A673 (cell line): ENCODE data around the gene DEFB118. TPM values are rescaled to one million over a fixed set of nuclear protein-coding genes. Genes with fewer than 3 reads are reported as not detected.
"Not testable (repeated sequence)": the region's sequence is repeated elsewhere in the genome, so short reads cannot be mapped to it uniquely, and the experiment has no call there.

ENCODE experiments used
- BruUV-seq: library from RNA; stranded (reverse); fragments of 400-500 nt; replicated peaks from 2 replicates; lab custom pipeline; 2021; lab: Mats Ljungman, UMichigan
- CTCF ChIA-PET: fragments of 300-600 bp; sonication (Branson Sonifier 250); formaldehyde crosslinking; loops from one replicate; lab custom pipeline; 2022; ENCODE audit warnings: antibody characterized with exemption; lab: Charles Lee
- POLR2A ChIA-PET: fragments of 300-600 bp; sonication (Branson Sonifier 250); formaldehyde crosslinking; loops from one replicate; lab custom pipeline; 2022; ENCODE audit warnings: antibody characterized with exemption; ENCODE audit not compliant: low non-redundant PET; lab: Charles Lee
- DNase-seq: peaks from one replicate; pipeline ENCODE4 v3.0.0-alpha.2; 2015; ENCODE audit warnings: low spot score
- H3K27ac ChIP-seq: fragments of 200-600 bp; sonication (generic); 2 replicates; pipeline ENCODE4 v1.5.1; 2016; ENCODE audit warnings: mixed run types, low read depth, mild to moderate bottlenecking, mixed read lengths, antibody characterized with exemption, low read length; ENCODE audit not compliant: poor library complexity, severe bottlenecking
- H3K27me3 ChIP-seq: fragments of 200-600 bp; sonication (generic); replicated peaks from 2 replicates; pipeline ENCODE4 v1.6.1; 2017; ENCODE audit warnings: mixed run types, low read depth, mild to moderate bottlenecking, mixed read lengths, antibody characterized with exemption, low read length; ENCODE audit not compliant: insufficient read depth, poor library complexity
- H3K36me3 ChIP-seq: fragments of 200-600 bp; sonication (generic); 2 replicates; pipeline ENCODE4 v1.6.1; 2016; ENCODE audit warnings: mixed run types, mild to moderate bottlenecking, mixed read lengths, antibody characterized with exemption, low read length; ENCODE audit not compliant: insufficient read depth, poor library complexity, severe bottlenecking
- H3K4me1 ChIP-seq: fragments of 200-600 bp; sonication (generic); 2 replicates; pipeline ENCODE4 v1.6.1; 2017; ENCODE audit warnings: mixed run types, mild to moderate bottlenecking, mixed read lengths, antibody characterized with exemption, low read length; ENCODE audit not compliant: insufficient read depth, poor library complexity, severe bottlenecking
- H3K4me3 ChIP-seq: fragments of 200-600 bp; sonication (generic); 2 replicates; pipeline ENCODE4 v1.5.1; 2016; ENCODE audit warnings: low read depth, mixed run types, mild to moderate bottlenecking, mixed read lengths, low read length; ENCODE audit not compliant: poor library complexity, severe bottlenecking
- H3K9me3 ChIP-seq: fragments of 200-600 bp; sonication (generic); 2 replicates; pipeline ENCODE4 v1.6.1; 2016; ENCODE audit warnings: mixed run types, low read depth, mild to moderate bottlenecking, mixed read lengths, antibody characterized with exemption, low read length; ENCODE audit not compliant: poor library complexity, severe bottlenecking
- CTCF ChIP-seq: fragments of 300-800, 200-600 bp; sonication (generic); conservative IDR thresholded peaks from 2 replicates; pipeline ENCODE4 v1.5.1; 2017; ENCODE audit warnings: low read depth, mild to moderate bottlenecking, antibody characterized with exemption, low read length, moderate library complexity, mixed read lengths
- EZH2 ChIP-seq: fragments of 200-600 bp; sonication (generic); IDR thresholded peaks from 2 replicates; pipeline ENCODE4 v1.6.1; 2017; ENCODE audit warnings: borderline replicate concordance, low read depth, mild to moderate bottlenecking, mixed read lengths, antibody characterized with exemption, low read length; ENCODE audit not compliant: poor library complexity, severe bottlenecking
- intact Hi-C: fragments of 100-400 bp; cut with micrococcal nuclease; formaldehyde crosslinking; loops from one replicate; pipeline ENCODE4 v1.10.0; 2022; ENCODE audit not compliant: unreplicated experiment
- total RNA-seq: library from RNA; stranded (reverse); gene quantifications from 2 replicates; pipeline ENCODE4 v1.2.3, GENCODE V29; 2021

Gene DEFB118
- total RNA-seq, 1 experiment from 2014 or later = not detected

GRCh38 chr20:31341470-31341869 lies 26.9 kb upstream of the DEFB118 start:
- Histone ChIP-seq H3K4me1 (no peaks in the 10 kb centered on the region), H3K27me3 (peaks cover 15% of the 10 kb centered on the region), H3K27ac (no peak overlapping the region), H3K9me3 (no peaks in the 10 kb centered on the region), H3K36me3 (no peaks in the 10 kb centered on the region), H3K4me3 (no peak overlapping the region)
- TF ChIP-seq CTCF (no peak), EZH2 (no peak)
- no peak for DNase-seq
- CTCF ChIA-PET = no interaction called here
- POLR2A ChIA-PET = no interaction called here
- intact Hi-C loops = no loop called here
- no TSS peak for BruUV-seq

- H3K36me3 ChIP-seq = no peaks in the 10 kb centered on the region
- no TSS peak for BruUV-seq
- no peak overlapping the region for H3K27ac ChIP-seq
- no peaks in the 10 kb centered on the region for H3K9me3 ChIP-seq
- H3K4me3 ChIP-seq = no peak overlapping the region
- peaks cover 43% of the 10 kb centered on the region for H3K27me3 ChIP-seq
- H3K4me1 ChIP-seq = no peaks in the 10 kb centered on the region
- DNase-seq = no peak
- TF ChIP-seq CTCF = no peak
- TF ChIP-seq EZH2 = no peak
- ChIA-PET CTCF (no interaction called here), POLR2A (no interaction called here)
- intact Hi-C loops = no loop called here
These were observed 12.4 kb upstream of the DEFB118 start for GRCh38 chr20:31355981-31356380.

- no peaks in the 10 kb centered on the region for H3K4me1 ChIP-seq
- no TSS peak for BruUV-seq
- H3K9me3 ChIP-seq = no peaks in the 10 kb centered on the region
- TF ChIP-seq EZH2 (no peak), CTCF (no peak)
- ChIA-PET CTCF (no interaction called here), POLR2A (no interaction called here)
- DNase-seq = no peak
- no peak overlapping the region for H3K27ac ChIP-seq
- H3K4me3 ChIP-seq = no peak overlapping the region
- H3K36me3 ChIP-seq = no peaks in the 10 kb centered on the region
- peaks cover 56% of the 10 kb centered on the region for H3K27me3 ChIP-seq
- intact Hi-C loops = no loop called here
These were observed 5.1 kb upstream of the DEFB118 start for GRCh38 chr20:31363295-31363694.

GRCh38 chr20:31364272-31364671 lies 4.1 kb upstream of the DEFB118 start:
- H3K9me3 ChIP-seq, BruUV-seq, CTCF ChIA-PET: not testable (repeated sequence)

More at GRCh38 chr20:31364272-31364671, 4.1 kb upstream of the DEFB118 start:
- H3K4me1 ChIP-seq, H3K36me3 ChIP-seq, DNase-seq, POLR2A ChIA-PET, H3K27ac ChIP-seq, intact Hi-C loops, H3K4me3 ChIP-seq: not testable (repeated sequence)
- peaks cover 50% of the 10 kb centered on the region for H3K27me3 ChIP-seq
